Measurements from ENCODE around the gene EMID1. TPM values are rescaled to one million over a fixed set of nuclear protein-coding genes. Genes with fewer than 3 reads are reported as not detected.

The EMID1 gene
- total and polyA plus RNA-seq, 2 experiments from 2014 or later: 9.9 to 42.5 TPM

GRCh38 chr22:29205252-29205593 lies 473 bp upstream of the EMID1 start:
- no peak for DNase-seq (ENCODE audit: low read depth in 1 of 2, low spot score in 1 of 2)
- Histone ChIP-seq H3K4me1 (ENCODE audit: low read depth) (no peaks in the 10 kb centered on the region), H3K36me3 (no peaks in the 10 kb centered on the region), H3K4me3 (peak overlapping the region; percentile 48), H3K27me3 (no peaks in the 10 kb centered on the region), H3K9me3 (ENCODE audit: low read depth) (no peaks in the 10 kb centered on the region), H3K27ac (no peak overlapping the region)
- TF ChIP-seq CTCF (IDR thresholded peaks at IDR 0.05; ENCODE audit: low read depth, low read length): no peak

GRCh38 chr22:29206372-29207242 lies 911 bp downstream of the EMID1 start:
- Histone ChIP-seq H3K4me1 (ENCODE audit: low read depth) (no peaks in the 10 kb centered on the region), H3K9me3 (ENCODE audit: low read depth) (no peaks in the 10 kb centered on the region), H3K27ac (no peak overlapping the region), H3K27me3 (no peaks in the 10 kb centered on the region), H3K36me3 (no peaks in the 10 kb centered on the region), H3K4me3 (peak overlapping the region; percentile 48)
- no peak for DNase-seq (ENCODE audit: low read depth in 1 of 2, low spot score in 1 of 2)
- TF ChIP-seq CTCF (IDR thresholded peaks at IDR 0.05; ENCODE audit: low read depth, low read length): no peak

GRCh38 chr22:29207243-29207550 lies 1.5 kb downstream of the EMID1 start:
- Histone ChIP-seq H3K36me3 (no peaks in the 10 kb centered on the region), H3K4me1 (ENCODE audit: low read depth) (no peaks in the 10 kb centered on the region), H3K27me3 (no peaks in the 10 kb centered on the region), H3K27ac (no peak overlapping the region), H3K9me3 (ENCODE audit: low read depth) (no peaks in the 10 kb centered on the region), H3K4me3 (no peak overlapping the region)
- no peak for DNase-seq (ENCODE audit: low read depth in 1 of 2, low spot score in 1 of 2)
- TF ChIP-seq CTCF (IDR thresholded peaks at IDR 0.05; ENCODE audit: low read depth, low read length): no peak

- Histone ChIP-seq H3K27ac (no peak overlapping the region), H3K36me3 (no peaks in the 10 kb centered on the region), H3K9me3 (ENCODE audit: low read depth) (no peaks in the 10 kb centered on the region), H3K27me3 (no peaks in the 10 kb centered on the region), H3K4me1 (ENCODE audit: low read depth) (no peaks in the 10 kb centered on the region), H3K4me3 (no peak overlapping the region)
- DNase-seq (ENCODE audit: low read depth in 1 of 2, low spot score in 1 of 2): no peak
- TF ChIP-seq CTCF (IDR thresholded peaks at IDR 0.05; ENCODE audit: low read depth, low read length): no peak
These were observed 2.1 kb downstream of the EMID1 start for GRCh38 chr22:29207562-29208501.

GRCh38 chr22:29208502-29208862 lies 2.8 kb downstream of the EMID1 start:
- Histone ChIP-seq H3K36me3 (no peaks in the 10 kb centered on the region), H3K27ac (no peak overlapping the region), H3K27me3 (no peaks in the 10 kb centered on the region), H3K4me3 (no peak overlapping the region), H3K4me1 (ENCODE audit: low read depth) (no peaks in the 10 kb centered on the region), H3K9me3 (ENCODE audit: low read depth) (no peaks in the 10 kb centered on the region)
- TF ChIP-seq CTCF (IDR thresholded peaks at IDR 0.05; ENCODE audit: low read depth, low read length): no peak
- no peak for DNase-seq (ENCODE audit: low read depth in 1 of 2, low spot score in 1 of 2)
